ENCODE results near the gene BCL7A. TPM values are rescaled to one million over a fixed set of nuclear protein-coding genes. Genes with fewer than 3 reads are reported as not detected.

Gene BCL7A
- total and polyA plus RNA-seq, 10 of the 15 experiments (the other 5 are each of a cell fraction or from before 2014, with no cell fraction given), result 0.37 to 17.2 (median 11.7) TPM

GRCh38 chr12:121992059-121992879 lies 29.4 kb upstream of the BCL7A start (continued):
- 0 out of 2 replicates have a peak, but pooled peaks have one; percentile 20 for TF ChIP-seq LARP7 (IDR thresholded peaks at IDR 0.05)
- TF ChIP-seq NR2C1 (IDR thresholded peaks at IDR 0.05), result no peak
- TF ChIP-seq CBX3 (IDR thresholded peaks at IDR 0.05; ENCODE audit: borderline replicate concordance, low read depth), result no peak
- peak; percentile 80; the same call in 1 of the 2 replicates for TF ChIP-seq TCF12 (IDR thresholded peaks at IDR 0.05; ENCODE audit: low read depth, low read length)
- no peak for TF ChIP-seq ZBTB4 (CRISPR knock-in tag; IDR thresholded peaks at IDR 0.05)
- TF ChIP-seq, protein P1, sequence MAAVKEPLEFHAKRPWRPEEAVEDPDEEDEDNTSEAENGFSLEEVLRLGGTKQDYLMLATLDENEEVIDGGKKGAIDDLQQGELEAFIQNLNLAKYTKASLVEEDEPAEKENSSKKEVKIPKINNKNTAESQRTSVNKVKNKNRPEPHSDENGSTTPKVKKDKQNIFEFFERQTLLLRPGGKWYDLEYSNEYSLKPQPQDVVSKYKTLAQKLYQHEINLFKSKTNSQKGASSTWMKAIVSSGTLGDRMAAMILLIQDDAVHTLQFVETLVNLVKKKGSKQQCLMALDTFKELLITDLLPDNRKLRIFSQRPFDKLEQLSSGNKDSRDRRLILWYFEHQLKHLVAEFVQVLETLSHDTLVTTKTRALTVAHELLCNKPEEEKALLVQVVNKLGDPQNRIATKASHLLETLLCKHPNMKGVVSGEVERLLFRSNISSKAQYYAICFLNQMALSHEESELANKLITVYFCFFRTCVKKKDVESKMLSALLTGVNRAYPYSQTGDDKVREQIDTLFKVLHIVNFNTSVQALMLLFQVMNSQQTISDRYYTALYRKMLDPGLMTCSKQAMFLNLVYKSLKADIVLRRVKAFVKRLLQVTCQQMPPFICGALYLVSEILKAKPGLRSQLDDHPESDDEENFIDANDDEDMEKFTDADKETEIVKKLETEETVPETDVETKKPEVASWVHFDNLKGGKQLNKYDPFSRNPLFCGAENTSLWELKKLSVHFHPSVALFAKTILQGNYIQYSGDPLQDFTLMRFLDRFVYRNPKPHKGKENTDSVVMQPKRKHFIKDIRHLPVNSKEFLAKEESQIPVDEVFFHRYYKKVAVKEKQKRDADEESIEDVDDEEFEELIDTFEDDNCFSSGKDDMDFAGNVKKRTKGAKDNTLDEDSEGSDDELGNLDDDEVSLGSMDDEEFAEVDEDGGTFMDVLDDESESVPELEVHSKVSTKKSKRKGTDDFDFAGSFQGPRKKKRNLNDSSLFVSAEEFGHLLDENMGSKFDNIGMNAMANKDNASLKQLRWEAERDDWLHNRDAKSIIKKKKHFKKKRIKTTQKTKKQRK (IDR thresholded peaks at IDR 0.05; ENCODE audit: low read depth, low read length), result no peak
- TF ChIP-seq TCF3 (IDR thresholded peaks at IDR 0.05; ENCODE audit: borderline replicate concordance, insufficient read depth, low read depth, low read length), result peak; percentile 83; the same call in 1 of the 2 replicates
- TF ChIP-seq RAD51 (IDR thresholded peaks at IDR 0.05), result peak; percentile 73
- peak; percentile 95 for TF ChIP-seq SREBF1 (IDR thresholded peaks at IDR 0.05; ENCODE audit: low read length)
- no peak for TF ChIP-seq TCF7 (IDR thresholded peaks at IDR 0.05; ENCODE audit: borderline replicate concordance)
- TF ChIP-seq E4F1 (IDR thresholded peaks at IDR 0.05; ENCODE audit: borderline replicate concordance, partially characterized antibody), result no peak
- no peak for TF ChIP-seq ZBTB33 (IDR thresholded peaks at IDR 0.05)
- no peak for TF ChIP-seq CHD1 (IDR thresholded peaks at IDR 0.05; ENCODE audit: low read depth, low read length)
- peak; percentile 70 for TF ChIP-seq MEF2A (IDR thresholded peaks at IDR 0.05; ENCODE audit: insufficient read depth, low read depth, low read length)
- TF ChIP-seq WRNIP1 (IDR thresholded peaks at IDR 0.05; ENCODE audit: borderline replicate concordance, low read depth, low read length), result 0 out of 2 replicates have a peak, but pooled peaks have one; percentile 38
- peak; percentile 73; the same call in 1 of the 2 replicates for TF ChIP-seq TBL1XR1 (IDR thresholded peaks at IDR 0.05; ENCODE audit: low read depth, low read length)
- 0 out of 2 replicates have a peak, but pooled peaks have one; percentile 6 for TF ChIP-seq NFYB (IDR thresholded peaks at IDR 0.05; ENCODE audit: insufficient read depth, low read depth, low read length)
- no peak for TF ChIP-seq HDAC6 (IDR thresholded peaks at IDR 0.05; ENCODE audit: unreplicated experiment)

Data from GM12878 (cell line).